Loucy (cell line): ENCODE data around the gene FMN1.

ENCODE experiments used
- H2AFZ ChIP-seq: fragments of 200-600 bp; sonication (generic); 2 replicates; pipeline ENCODE4 v1.6.0; 2016; ENCODE audit warnings: antibody characterized with exemption, mild to moderate bottlenecking, low read length, moderate library complexity
- H3F3A ChIP-seq: fragments of 200-600 bp; 2 replicates; pipeline ENCODE4 v1.6.0; 2016; ENCODE audit warnings: antibody characterized with exemption, low read depth, mild to moderate bottlenecking
- H3K27me3 ChIP-seq: fragments of 200-600 bp; sonication (generic); 2 replicates; pipeline ENCODE4 v1.6.1; 2014; ENCODE audit warnings: low read length, mild to moderate bottlenecking; ENCODE audit not compliant: insufficient read depth, poor library complexity, severe bottlenecking
- H3K36me3 ChIP-seq: fragments of 200-600 bp; sonication (generic); 2 replicates; pipeline ENCODE4 v1.6.1; 2016; ENCODE audit warnings: low read length; ENCODE audit not compliant: insufficient read depth
- H3K4me1 ChIP-seq: fragments of 200-600 bp; sonication (generic); 2 replicates; pipeline ENCODE4 v1.5.1; 2014; ENCODE audit warnings: low read length, mild to moderate bottlenecking; ENCODE audit not compliant: insufficient read depth, poor library complexity, severe bottlenecking
- H3K4me2 ChIP-seq: fragments of 200-600 bp; sonication (generic); 2 replicates; pipeline ENCODE4 v1.6.0; 2014; ENCODE audit warnings: antibody characterized with exemption, low read length, low read depth, mild to moderate bottlenecking; ENCODE audit not compliant: poor library complexity, severe bottlenecking
- H3K4me3 ChIP-seq: fragments of 200-600 bp; sonication (generic); 2 replicates; pipeline ENCODE4 v1.5.1; 2014; ENCODE audit warnings: low read length, mild to moderate bottlenecking, mixed read lengths; ENCODE audit not compliant: poor library complexity, severe bottlenecking
- H3K79me2 ChIP-seq: fragments of 200-600 bp; sonication (generic); 2 replicates; pipeline ENCODE4 v1.6.1; 2014; ENCODE audit warnings: low read length; ENCODE audit not compliant: insufficient read depth
- H3K9ac ChIP-seq: fragments of 200-600 bp; sonication (generic); 2 replicates; pipeline ENCODE4 v1.6.0; 2014; ENCODE audit warnings: mild to moderate bottlenecking, low read depth, low read length, moderate library complexity; ENCODE audit not compliant: poor library complexity, severe bottlenecking
- H3K9me2 ChIP-seq: fragments of 200-600 bp; sonication (generic); replicated peaks from 2 replicates; pipeline ENCODE4 v1.6.1; 2016; ENCODE audit warnings: low read depth, low read length, mixed read lengths
- H3K9me3 ChIP-seq: fragments of 200-600 bp; sonication (generic); 2 replicates; pipeline ENCODE4 v1.6.1; 2014; ENCODE audit warnings: mild to moderate bottlenecking, antibody characterized with exemption, low read length, low read depth; ENCODE audit not compliant: insufficient read depth
- H4K20me1 ChIP-seq: fragments of 200-600 bp; sonication (generic); 2 replicates; pipeline ENCODE4 v1.6.0; 2014; ENCODE audit warnings: antibody characterized with exemption, low read length, mild to moderate bottlenecking; ENCODE audit not compliant: insufficient read depth, poor library complexity, severe bottlenecking
- EZH2phosphoT487 ChIP-seq: fragments of 200-600 bp; IDR thresholded peaks from 2 replicates; pipeline ENCODE4 v1.6.1; 2018; ENCODE audit warnings: antibody characterized with exemption, mild to moderate bottlenecking, moderate library complexity, borderline replicate concordance
- TF ChIP-seq, protein P1 (sequence below): fragments of 200-600 bp; sonication (generic); conservative IDR thresholded peaks from 2 replicates; pipeline ENCODE4 v1.5.1; 2014; ENCODE audit warnings: mild to moderate bottlenecking, antibody characterized with exemption, low read length

The FMN1 gene

DNA sequence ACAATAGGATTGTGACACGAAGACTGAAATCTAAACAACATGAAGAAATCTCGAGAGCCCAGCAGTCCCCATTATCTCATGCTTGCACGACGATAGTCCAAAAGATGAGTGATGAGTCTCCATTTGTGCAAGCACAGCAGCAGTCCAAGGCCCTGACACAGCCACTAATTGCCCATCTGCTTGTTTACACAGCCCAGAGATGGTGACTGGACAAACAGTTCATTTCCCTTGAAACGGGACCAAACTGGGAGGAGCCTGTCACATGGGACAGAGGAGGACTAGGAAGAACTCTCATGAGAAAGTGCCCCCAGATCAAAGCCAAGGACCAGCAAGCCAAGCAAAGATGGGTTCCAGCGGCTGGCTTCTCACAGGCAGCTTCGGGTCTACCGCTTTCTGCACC is 355.7 kb downstream of the FMN1 start:
- no peaks in the 10 kb centered on the region for H3F3A ChIP-seq
- H3K4me1 ChIP-seq: no peaks in the 10 kb centered on the region
- H3K4me2 ChIP-seq: no peak overlapping the region
- no peaks in the 10 kb centered on the region for H4K20me1 ChIP-seq
- peaks cover 5% of the 10 kb centered on the region; the same call in 1 of the 2 replicates for H3K36me3 ChIP-seq
- H3K9me2 ChIP-seq: no peaks in the 10 kb centered on the region
- H3K9me3 ChIP-seq: no peaks in the 10 kb centered on the region
- H3K9ac ChIP-seq: no peak overlapping the region
- no peak overlapping the region for H3K4me3 ChIP-seq
- TF ChIP-seq, protein P1, sequence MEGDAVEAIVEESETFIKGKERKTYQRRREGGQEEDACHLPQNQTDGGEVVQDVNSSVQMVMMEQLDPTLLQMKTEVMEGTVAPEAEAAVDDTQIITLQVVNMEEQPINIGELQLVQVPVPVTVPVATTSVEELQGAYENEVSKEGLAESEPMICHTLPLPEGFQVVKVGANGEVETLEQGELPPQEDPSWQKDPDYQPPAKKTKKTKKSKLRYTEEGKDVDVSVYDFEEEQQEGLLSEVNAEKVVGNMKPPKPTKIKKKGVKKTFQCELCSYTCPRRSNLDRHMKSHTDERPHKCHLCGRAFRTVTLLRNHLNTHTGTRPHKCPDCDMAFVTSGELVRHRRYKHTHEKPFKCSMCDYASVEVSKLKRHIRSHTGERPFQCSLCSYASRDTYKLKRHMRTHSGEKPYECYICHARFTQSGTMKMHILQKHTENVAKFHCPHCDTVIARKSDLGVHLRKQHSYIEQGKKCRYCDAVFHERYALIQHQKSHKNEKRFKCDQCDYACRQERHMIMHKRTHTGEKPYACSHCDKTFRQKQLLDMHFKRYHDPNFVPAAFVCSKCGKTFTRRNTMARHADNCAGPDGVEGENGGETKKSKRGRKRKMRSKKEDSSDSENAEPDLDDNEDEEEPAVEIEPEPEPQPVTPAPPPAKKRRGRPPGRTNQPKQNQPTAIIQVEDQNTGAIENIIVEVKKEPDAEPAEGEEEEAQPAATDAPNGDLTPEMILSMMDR: no peak
- TF ChIP-seq EZH2phosphoT487: no peak
- H2AFZ ChIP-seq: no peak overlapping the region
- no peaks in the 10 kb centered on the region for H3K79me2 ChIP-seq
- H3K27me3 ChIP-seq: no peaks in the 10 kb centered on the region

DNA sequence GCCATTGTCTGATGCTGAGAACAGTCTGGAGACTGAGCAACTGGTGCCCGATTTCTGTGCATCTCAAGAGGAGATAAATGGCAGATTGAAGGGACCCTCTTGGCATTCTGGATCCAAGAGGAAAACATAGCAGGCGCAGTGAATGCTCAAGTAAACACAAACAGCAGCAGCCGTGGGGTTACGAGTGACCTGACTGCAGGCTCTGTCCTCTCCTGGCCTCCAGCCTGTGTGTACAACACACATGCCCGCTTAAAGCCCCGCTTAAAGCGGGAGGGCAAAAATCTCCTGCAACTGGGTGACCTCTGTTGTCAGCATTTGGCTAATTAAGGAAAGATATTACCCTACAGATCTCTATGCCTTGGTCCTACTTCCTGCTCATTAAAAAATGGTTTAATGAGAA is 356.2 kb downstream of the FMN1 start:
- no peak overlapping the region for H3K4me2 ChIP-seq
- H2AFZ ChIP-seq: no peak overlapping the region
- H3K9me3 ChIP-seq: no peaks in the 10 kb centered on the region
- H3K9me2 ChIP-seq: no peaks in the 10 kb centered on the region
- peaks cover 5% of the 10 kb centered on the region; the same call in 1 of the 2 replicates for H3K36me3 ChIP-seq
- TF ChIP-seq, protein P1: no peak
- no peak for TF ChIP-seq EZH2phosphoT487
- H3K27me3 ChIP-seq: no peaks in the 10 kb centered on the region
- H3K4me1 ChIP-seq: no peaks in the 10 kb centered on the region
- H3F3A ChIP-seq: no peaks in the 10 kb centered on the region
- no peak overlapping the region for H3K4me3 ChIP-seq
- H3K79me2 ChIP-seq: no peaks in the 10 kb centered on the region
- H3K9ac ChIP-seq: no peak overlapping the region
- H4K20me1 ChIP-seq: no peaks in the 10 kb centered on the region

DNA sequence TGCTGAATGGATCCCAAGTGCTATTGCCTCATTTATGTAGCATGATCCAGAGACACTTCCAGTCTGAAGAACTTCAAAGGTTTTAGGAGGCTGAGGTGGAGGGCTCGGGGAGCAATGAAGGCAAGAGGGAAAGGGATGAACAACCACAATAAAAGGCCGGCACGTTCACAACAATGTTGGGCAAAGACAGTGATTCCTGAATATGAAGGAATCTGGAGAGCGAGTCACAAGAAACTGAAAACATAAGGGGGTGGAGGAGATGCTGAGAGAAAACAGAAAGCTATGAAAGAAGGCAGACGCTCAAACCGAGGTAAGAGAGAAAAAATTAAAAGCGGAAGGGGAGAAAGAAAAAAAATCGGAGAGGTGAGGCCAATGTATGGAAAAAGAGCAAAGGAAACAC is 356.6 kb downstream of the FMN1 start:
- no peaks in the 10 kb centered on the region for H4K20me1 ChIP-seq

More for the DNA sequence above, 356.6 kb downstream of the FMN1 start:
- Histone ChIP-seq H2AFZ (no peak overlapping the region), H3K4me2 (no peak overlapping the region), H3K9me2 (no peaks in the 10 kb centered on the region), H3F3A (no peaks in the 10 kb centered on the region), H3K27me3 (no peaks in the 10 kb centered on the region), H3K4me1 (no peaks in the 10 kb centered on the region), H3K79me2 (no peaks in the 10 kb centered on the region), H3K9ac (no peak overlapping the region), H3K36me3 (peaks cover 5% of the 10 kb centered on the region; the same call in 1 of the 2 replicates), H3K9me3 (no peaks in the 10 kb centered on the region), H3K4me3 (no peak overlapping the region)
- TF ChIP-seq, protein P1: no peak
- no peak for TF ChIP-seq EZH2phosphoT487
